Skeletal muscle tissue (tissue), 4 donors: ENCODE measurements around the gene SLC25A1. TPM values are rescaled to one million over a fixed set of nuclear protein-coding genes. Genes with fewer than 3 reads are reported as not detected.

Experiments used
- H3K27ac ChIP-seq: one replicate; pipeline ENCODE4 v1.7.0; 2013; ENCODE audit warnings: mild to moderate bottlenecking, low read depth, low read length, inconsistent platforms
- H3K27me3 ChIP-seq, 3 donors: one replicate each; pipeline ENCODE4 v1.7.0; 2013; ENCODE audit warnings: low read length in 3 of 3; ENCODE audit not compliant: control insufficient read depth in 3 of 3, insufficient read depth in 3 of 3
- H3K36me3 ChIP-seq, 3 donors: one replicate each; pipeline ENCODE4 v1.7.0; 2013; ENCODE audit warnings: low read length in 3 of 3; ENCODE audit not compliant: control insufficient read depth in 3 of 3, insufficient read depth in 3 of 3
- H3K4me1 ChIP-seq, 3 donors: one replicate each; pipeline ENCODE4 v1.7.0; 2013; ENCODE audit warnings: low read length in 3 of 3, mild to moderate bottlenecking in 3 of 3; ENCODE audit not compliant: control insufficient read depth in 3 of 3, insufficient read depth in 3 of 3
- H3K4me3 ChIP-seq, 3 donors: one replicate each; pipeline ENCODE4 v1.7.0; 2013; ENCODE audit warnings: low read length in 3 of 3
- H3K9ac ChIP-seq, 3 donors: one replicate each; pipeline ENCODE4 v1.7.0; 2013; ENCODE audit warnings: low read length in 3 of 3, mild to moderate bottlenecking in 3 of 3, moderate library complexity in 2 of 3, low read depth in 1 of 3
- H3K9me3 ChIP-seq, 3 donors: one replicate each; pipeline ENCODE4 v1.7.0; 2013; ENCODE audit warnings: low read length in 3 of 3; ENCODE audit not compliant: control insufficient read depth in 3 of 3
- total RNA-seq: library from RNA; depleted of rRNA; stranded (reverse); fragments of >200 nt; gene quantifications from one replicate; pipeline ENCODE4 v1.2.3, GENCODE V29; 2014
- donor health status: Osteomylitis.

Gene SLC25A1
- total RNA-seq, 1 donor from 2014 or later = 17.2 TPM

DNA sequence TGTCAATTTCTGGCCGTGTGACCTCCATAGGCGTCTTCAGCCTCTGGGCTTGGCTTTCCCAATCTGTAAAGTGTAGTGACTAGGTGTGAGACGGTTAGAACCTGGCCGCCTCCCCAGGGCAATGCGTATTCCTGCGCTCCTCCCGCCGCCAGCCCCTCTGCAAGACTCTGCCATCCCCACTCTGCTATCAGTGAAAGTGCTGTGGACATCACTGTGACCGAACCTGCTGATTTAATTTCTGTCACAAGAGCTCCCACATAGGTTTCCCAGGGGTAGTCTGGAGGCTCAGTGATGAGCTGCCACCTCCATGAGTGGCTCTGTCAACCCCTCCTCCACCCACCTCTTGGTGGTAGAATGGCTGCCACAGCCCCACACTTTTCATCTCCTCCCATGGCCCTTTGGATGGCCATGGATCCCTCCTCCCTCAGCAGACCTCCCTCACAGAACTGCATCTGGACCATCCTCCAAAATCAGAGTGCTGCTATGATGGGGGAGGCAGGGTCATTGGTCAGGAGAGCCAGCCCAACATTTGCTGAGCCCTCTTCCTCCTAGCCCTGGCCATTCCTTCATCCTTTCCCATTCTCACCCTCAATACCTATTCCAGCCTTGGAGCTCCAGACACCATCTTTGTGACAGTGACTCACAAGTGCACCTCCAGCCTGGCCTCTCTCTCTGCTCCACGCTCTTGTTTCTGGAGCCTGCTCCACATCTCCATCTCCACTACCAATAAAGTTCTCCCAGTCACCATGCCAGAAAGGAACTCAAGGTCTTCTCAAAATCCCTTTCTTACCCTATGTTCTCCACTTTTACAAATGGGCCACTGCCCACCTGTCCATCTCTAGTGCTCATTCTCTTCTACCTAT lies 27.0 kb downstream of the SLC25A1 start:
- H3K4me1 ChIP-seq = peaks cover 2 to 3% (median 2%) of the 10 kb centered on the region in 3 donors
- no peak overlapping the region for H3K27ac ChIP-seq
- peaks cover 0 to 4% (median 4%) of the 10 kb centered on the region in 3 donors for H3K9me3 ChIP-seq
- no peak overlapping the region for H3K9ac ChIP-seq
- H3K36me3 ChIP-seq = no peaks in the 10 kb centered on the region
- H3K27me3 ChIP-seq = peaks cover 56 to 61% (median 56%) of the 10 kb centered on the region in 3 donors
- no peak overlapping the region for H3K4me3 ChIP-seq

DNA sequence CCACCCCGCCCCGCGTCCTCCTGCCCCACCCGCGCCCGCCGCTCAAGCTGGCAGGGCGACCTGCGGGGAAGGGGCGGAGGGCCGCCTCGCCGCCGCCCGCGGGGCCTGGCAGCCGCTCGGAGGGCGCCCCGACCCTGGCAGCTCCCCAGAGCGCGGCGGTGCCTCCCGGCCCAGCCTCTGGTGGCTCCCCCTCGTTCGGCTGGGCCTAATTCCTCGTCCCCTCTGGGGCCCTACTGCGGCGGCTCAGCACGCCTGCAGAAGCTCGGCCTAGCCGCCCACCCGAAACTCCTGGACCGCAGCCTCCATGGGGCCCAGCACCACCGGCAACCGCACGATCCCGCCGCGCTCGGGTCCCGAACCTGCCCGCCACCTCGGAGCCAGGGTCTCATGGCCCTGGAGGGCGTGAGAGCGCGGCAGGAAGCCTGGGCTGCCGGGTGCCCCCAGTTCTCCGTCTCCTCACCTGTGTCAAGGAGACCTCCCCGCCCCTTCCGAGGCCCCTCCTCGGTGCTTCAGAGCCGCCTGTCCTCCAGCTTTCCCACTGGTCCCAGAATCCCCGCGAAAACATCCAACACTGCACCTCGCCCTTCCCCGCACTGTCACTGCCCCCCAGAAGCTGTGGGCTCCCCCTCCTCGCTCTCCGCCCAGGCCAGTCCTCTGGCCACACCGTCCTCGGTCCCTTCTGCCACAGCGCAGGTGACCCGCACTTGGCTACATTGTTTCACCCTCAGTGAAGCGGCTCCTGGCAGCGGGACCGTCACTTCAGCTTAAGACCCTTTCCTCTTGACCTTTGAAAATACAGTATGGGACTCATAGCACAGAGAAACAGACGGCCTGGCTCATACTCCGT lies 27.8 kb downstream of the SLC25A1 start:
- no peak overlapping the region for H3K9ac ChIP-seq
- H3K4me1 ChIP-seq = peaks cover 2 to 3% (median 2%) of the 10 kb centered on the region in 3 donors
- H3K36me3 ChIP-seq = no peaks in the 10 kb centered on the region
- no peak overlapping the region for H3K27ac ChIP-seq
- H3K27me3 ChIP-seq = peaks cover 56 to 58% (median 56%) of the 10 kb centered on the region in 3 donors
- H3K4me3 ChIP-seq = no peak overlapping the region
- H3K9me3 ChIP-seq = peaks cover 0 to 4% (median 4%) of the 10 kb centered on the region in 3 donors

DNA sequence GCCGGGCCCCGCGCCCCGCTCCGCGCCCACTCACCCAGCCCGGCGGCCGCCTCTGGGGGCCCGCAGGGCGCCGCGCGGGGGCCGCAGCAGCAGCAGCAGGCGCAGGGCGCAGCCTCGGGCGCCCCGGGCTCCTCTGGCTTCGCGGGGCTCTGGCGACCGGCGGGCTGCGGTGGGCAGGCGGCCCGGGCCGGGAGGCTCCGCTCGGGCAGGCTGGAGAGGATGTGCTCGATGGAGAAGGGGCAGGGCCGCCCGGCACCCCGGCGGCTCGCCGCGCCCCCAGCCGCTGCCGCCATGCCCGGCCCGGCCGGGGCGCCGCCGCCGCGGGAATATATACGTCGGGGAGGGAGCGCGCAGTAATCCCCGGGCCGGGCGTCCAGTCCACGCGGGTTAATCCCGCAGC lies 28.5 kb downstream of the SLC25A1 start, which contains the start of gene GSC2:
TSS of gene GSC2 (minus strand) at position 302 of the 400 bp plus-strand sequence. CDS start at position 293, 9 bp downstream.
- Histone ChIP-seq H3K4me3 (peak within 1 kb of the TSS in 2 of 3 donors; percentile 35 to 46), H3K36me3 (no peaks in the 10 kb centered on the region), H3K9ac (no peak within 1 kb of the TSS), H3K27ac (no peak within 1 kb of the TSS), H3K9me3 (peaks cover 0 to 4% (median 4%) of the 10 kb centered on the region in 3 donors), H3K4me1 (peaks cover 2 to 3% (median 2%) of the 10 kb centered on the region in 3 donors), H3K27me3 (peaks cover 55 to 57% (median 56%) of the 10 kb centered on the region in 3 donors)

DNA sequence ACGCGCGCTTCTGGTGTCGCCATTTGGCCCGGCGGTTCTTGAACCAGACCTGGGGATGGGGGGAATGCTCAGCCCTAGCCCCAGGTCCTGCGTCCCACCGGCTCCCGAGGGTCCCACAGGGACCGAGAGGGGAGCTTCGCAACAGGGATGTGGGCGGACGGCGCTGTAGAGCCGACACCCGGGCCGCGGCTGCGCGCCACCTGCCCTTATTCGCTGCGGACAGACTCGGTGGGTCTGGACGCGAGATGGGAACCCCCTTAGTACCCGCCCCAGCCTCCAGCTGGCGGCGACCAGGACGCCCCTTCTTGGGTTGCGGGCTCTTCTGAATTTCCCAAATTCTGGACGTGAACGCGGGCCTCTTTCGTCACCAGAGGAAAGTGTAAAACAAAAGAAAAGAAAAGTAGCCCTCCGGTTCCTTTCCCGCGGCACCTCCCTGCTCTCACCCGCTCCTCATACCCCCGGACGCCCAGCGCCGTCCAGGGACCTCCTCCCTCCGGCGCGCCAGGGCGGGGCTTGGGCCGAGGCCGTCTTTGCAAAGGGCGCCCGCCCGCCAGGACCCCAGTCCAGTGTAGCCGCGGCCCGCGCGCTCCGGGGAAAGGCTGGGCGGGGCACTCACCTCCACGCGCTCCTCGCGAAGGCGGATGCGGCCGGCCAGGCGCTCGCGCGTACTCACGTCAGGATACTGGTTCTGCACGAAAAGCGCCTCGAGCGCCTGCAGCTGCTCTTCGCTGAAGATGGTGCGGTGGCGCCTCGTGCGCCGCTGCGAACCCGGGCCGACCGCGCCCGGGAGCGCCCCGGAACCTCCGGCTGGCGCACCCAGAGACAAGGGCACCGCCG lies 29.3 kb downstream of the SLC25A1 start:
- H3K9me3 ChIP-seq = peaks cover 0 to 4% (median 4%) of the 10 kb centered on the region in 3 donors
- no peak overlapping the region for H3K27ac ChIP-seq
- peaks cover 53 to 56% (median 55%) of the 10 kb centered on the region in 3 donors for H3K27me3 ChIP-seq
- peak overlapping the region in 2 of 3 donors; percentile 35 to 46 for H3K4me3 ChIP-seq
- H3K4me1 ChIP-seq = peaks cover 2 to 5% (median 2%) of the 10 kb centered on the region in 3 donors
- no peaks in the 10 kb centered on the region for H3K36me3 ChIP-seq
- H3K9ac ChIP-seq = no peak overlapping the region

DNA sequence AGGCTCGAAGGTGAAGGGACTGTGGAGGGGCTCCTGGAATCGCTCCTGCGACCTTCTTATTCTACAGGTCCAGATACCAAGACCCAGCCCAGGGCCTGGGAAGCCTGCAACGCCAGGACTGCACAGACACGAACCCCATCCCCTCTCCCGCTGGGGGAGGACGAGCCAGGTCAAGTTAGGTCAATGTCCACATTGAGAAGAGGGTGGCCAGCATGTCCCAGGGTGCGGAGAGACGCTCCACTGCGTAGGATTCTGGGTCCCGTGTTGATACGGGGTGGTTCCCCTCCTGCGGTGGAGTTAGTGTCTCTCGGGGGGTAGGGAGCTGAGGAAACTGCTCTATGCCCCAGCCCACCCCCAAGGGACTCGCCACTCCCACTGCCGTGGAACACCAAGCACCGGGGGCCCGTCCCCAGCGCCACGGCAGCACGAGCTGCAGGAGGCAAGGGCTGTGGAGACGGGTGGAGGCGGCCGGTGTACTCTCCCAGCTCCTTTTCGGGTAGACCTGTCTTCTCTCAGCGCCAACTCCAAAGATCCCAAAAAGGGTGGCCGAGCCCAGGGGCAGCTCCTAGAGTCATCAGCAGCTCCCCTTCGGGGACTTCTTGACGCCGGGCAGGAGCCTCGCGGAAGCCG lies 30.0 kb downstream of the SLC25A1 start:
- no peaks in the 10 kb centered on the region for H3K36me3 ChIP-seq
- peaks cover 0 to 4% (median 4%) of the 10 kb centered on the region in 3 donors for H3K9me3 ChIP-seq
- no peak overlapping the region for H3K9ac ChIP-seq
- H3K4me1 ChIP-seq = peaks cover 7 to 12% (median 8%) of the 10 kb centered on the region in 3 donors
- H3K27me3 ChIP-seq = peaks cover 51 to 53% (median 51%) of the 10 kb centered on the region in 3 donors
- H3K27ac ChIP-seq = no peak overlapping the region
- no peak overlapping the region for H3K4me3 ChIP-seq

DNA sequence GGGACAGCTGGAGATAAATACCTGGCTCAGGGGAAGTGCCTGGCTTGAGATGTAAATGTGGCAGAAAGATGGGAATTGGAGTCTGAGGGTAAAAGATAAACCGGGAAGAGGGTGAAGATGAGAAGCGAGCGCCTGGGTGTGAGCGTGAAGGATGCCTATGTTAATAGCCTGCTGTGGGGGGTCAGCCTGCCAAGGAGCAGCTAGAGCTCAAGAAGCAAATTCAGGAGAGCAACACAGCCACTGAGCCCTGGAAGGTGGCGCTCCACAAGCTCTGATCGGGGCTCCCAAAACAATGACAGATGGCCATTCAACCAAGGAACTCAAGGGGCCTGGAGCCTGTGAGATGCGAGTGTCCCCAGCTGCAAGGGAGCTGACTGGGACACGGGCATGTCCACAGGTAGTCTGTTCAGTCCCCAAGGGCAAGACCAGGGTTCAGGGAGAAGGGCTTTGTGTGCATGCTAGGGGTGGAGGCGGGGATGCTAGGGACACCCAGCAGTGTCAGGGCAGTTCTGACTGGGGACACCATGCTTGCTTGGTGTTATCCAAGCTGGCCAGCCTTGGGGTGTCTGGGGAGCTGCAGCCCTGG lies 31.2 kb downstream of the SLC25A1 start:
- H3K9ac ChIP-seq = no peak overlapping the region
- H3K27ac ChIP-seq = no peak overlapping the region
- H3K36me3 ChIP-seq = peaks cover 2 to 4% (median 3%) of the 10 kb centered on the region in 3 donors
- no peak overlapping the region for H3K4me3 ChIP-seq
- peaks cover 42 to 45% (median 43%) of the 10 kb centered on the region in 3 donors for H3K27me3 ChIP-seq
- H3K9me3 ChIP-seq = peaks cover 0 to 4% (median 4%) of the 10 kb centered on the region in 3 donors
- H3K4me1 ChIP-seq = peaks cover 10 to 17% (median 10%) of the 10 kb centered on the region in 3 donors

DNA sequence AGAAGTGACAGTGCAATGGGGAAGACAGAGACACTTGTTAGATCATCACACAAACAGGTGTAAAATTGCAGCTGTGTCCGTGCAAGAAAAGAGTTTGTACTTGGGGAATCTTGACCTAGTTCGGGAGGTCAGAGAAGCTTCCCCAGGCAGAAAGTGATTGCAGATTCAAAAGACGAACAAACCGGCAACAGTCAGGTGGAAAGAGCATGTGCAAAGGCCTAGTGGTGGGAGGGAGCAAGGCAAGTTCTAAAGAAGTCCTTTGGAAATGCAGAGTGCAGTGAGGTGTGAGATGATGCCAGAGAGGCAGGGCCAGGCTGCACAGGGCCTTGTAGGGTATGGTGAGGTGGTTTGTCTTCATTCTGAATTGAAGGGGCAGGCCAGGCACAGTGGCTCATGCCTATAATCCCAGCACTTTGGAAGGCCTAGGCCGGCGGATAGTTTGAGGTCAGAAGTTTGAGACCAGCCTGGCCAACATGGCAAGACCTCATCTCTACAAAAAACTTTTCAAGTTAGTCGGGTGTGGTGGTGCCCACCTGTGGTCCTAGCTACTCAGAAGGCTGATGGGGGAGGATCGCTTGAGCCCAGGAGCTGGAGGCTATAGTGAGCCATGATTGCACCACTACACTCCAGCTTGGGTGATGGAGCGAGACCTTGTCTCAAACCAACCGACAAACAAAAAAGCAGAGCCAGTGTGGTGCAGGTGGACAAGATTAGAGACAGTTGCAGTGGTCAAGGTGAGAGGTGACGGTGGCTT lies 32.1 kb downstream of the SLC25A1 start:
- Histone ChIP-seq H3K27ac (no peak overlapping the region), H3K4me1 (peaks cover 10 to 17% (median 10%) of the 10 kb centered on the region in 3 donors), H3K9ac (no peak overlapping the region), H3K36me3 (peaks cover 7 to 12% (median 9%) of the 10 kb centered on the region in 3 donors), H3K27me3 (peaks cover 34 to 36% (median 34%) of the 10 kb centered on the region in 3 donors), H3K4me3 (no peak overlapping the region), H3K9me3 (peaks cover 0 to under 1% (median under 1%) of the 10 kb centered on the region in 3 donors)

DNA sequence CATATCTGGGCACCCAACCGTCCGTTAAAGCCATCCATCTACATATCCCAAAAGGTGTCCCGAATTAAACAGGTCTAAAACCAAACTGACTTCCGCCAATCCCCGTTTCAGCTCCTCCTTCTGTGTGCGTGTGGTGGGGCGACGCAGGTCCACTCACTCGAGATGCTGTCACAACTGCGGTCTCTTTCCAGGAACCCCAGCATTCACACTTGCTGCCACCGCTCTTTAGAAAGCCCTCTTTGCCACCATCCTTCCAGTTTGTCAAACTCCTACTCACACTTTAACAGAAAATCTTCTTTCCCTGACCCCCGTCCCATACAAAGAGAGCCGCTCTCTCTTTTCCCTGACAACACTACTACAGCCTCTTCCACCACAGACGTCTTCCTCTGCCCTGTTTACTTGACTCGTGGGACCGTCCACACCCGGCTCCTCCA lies 34.6 kb downstream of the SLC25A1 start:
- Histone ChIP-seq H3K27ac (peak overlapping the region; percentile 74), H3K27me3 (peaks cover 16 to 19% (median 18%) of the 10 kb centered on the region in 3 donors), H3K9ac (peak overlapping the region; percentile 92 to 95 (median 92)), H3K9me3 (no peaks in the 10 kb centered on the region), H3K4me3 (peak overlapping the region; percentile 87 to 99 (median 95)), H3K4me1 (peaks cover 7 to 17% (median 10%) of the 10 kb centered on the region in 3 donors), H3K36me3 (peaks cover 29 to 35% (median 33%) of the 10 kb centered on the region in 3 donors)
